H9 (cell line): ENCODE data around the gene API5. TPM values are rescaled to one million over a fixed set of nuclear protein-coding genes. Genes with fewer than 3 reads are reported as not detected.

Source experiments
- DNase-seq: peaks from one replicate; pipeline ENCODE4 v3.0.0-alpha.2; 2017
- H2AFZ ChIP-seq: one replicate; pipeline ENCODE4 v1.6.1; 2013; ENCODE audit warnings: mild to moderate bottlenecking, low read length, control low read depth, moderate library complexity
- H2AK5ac ChIP-seq: 2 replicates; pipeline ENCODE4 v1.6.1; 2013; ENCODE audit warnings: low read length, control low read depth, mixed read lengths; ENCODE audit not compliant: insufficient read length
- H2BK120ac ChIP-seq: one replicate; pipeline ENCODE4 v1.6.1; 2013; ENCODE audit warnings: low read depth, mild to moderate bottlenecking, low read length, control low read depth, inconsistent platforms; ENCODE audit not compliant: poor library complexity, severe bottlenecking
- H2BK12ac ChIP-seq: 2 replicates; pipeline ENCODE4 v1.6.1; 2013; ENCODE audit warnings: low read length, control low read depth, mixed read lengths, low read depth; ENCODE audit not compliant: insufficient read length
- H2BK15ac ChIP-seq: 2 replicates; pipeline ENCODE4 v1.6.1; 2013; ENCODE audit warnings: low read depth, low read length, control low read depth
- H2BK20ac ChIP-seq: one replicate; pipeline ENCODE4 v1.6.1; 2013; ENCODE audit warnings: low read depth, mild to moderate bottlenecking, low read length, control low read depth, inconsistent platforms; ENCODE audit not compliant: poor library complexity, severe bottlenecking
- H2BK5ac ChIP-seq: 2 replicates; pipeline ENCODE4 v1.6.1; 2013; ENCODE audit warnings: low read length, control low read depth, mixed read lengths; ENCODE audit not compliant: insufficient read length
- H3K14ac ChIP-seq: 2 replicates; pipeline ENCODE4 v1.6.1; 2013; ENCODE audit warnings: low read length, control low read depth; ENCODE audit not compliant: insufficient read depth
- H3K18ac ChIP-seq: 2 replicates; pipeline ENCODE4 v1.6.1; 2013; ENCODE audit warnings: low read depth, mild to moderate bottlenecking, mixed read lengths, low read length, control low read depth; ENCODE audit not compliant: insufficient read length
- H3K23ac ChIP-seq: 2 replicates; pipeline ENCODE4 v1.6.1; 2013; ENCODE audit warnings: low read length, control low read depth, mixed read lengths, low read depth; ENCODE audit not compliant: insufficient read length
- H3K23me2 ChIP-seq: 2 replicates; pipeline ENCODE4 v1.6.1; 2013; ENCODE audit warnings: low read depth, mild to moderate bottlenecking, mixed read lengths, low read length, control low read depth; ENCODE audit not compliant: insufficient read length, poor library complexity, severe bottlenecking
- H3K27ac ChIP-seq: 2 replicates; pipeline ENCODE4 v1.5.1; 2013; ENCODE audit warnings: low read length, control low read depth, mixed read lengths, low read depth; ENCODE audit not compliant: insufficient read length
- H3K27me3 ChIP-seq: 2 replicates; pipeline ENCODE4 v1.6.1; 2013; ENCODE audit warnings: low read length, control low read depth, inconsistent platforms; ENCODE audit not compliant: insufficient read depth
- H3K4ac ChIP-seq: 2 replicates; pipeline ENCODE4 v1.6.1; 2013; ENCODE audit warnings: low read depth, mild to moderate bottlenecking, control low read depth, inconsistent platforms, low read length, moderate library complexity
- H3K4me1 ChIP-seq: 2 replicates; pipeline ENCODE4 v1.6.1; 2013; ENCODE audit warnings: low read length, control low read depth, inconsistent platforms; ENCODE audit not compliant: insufficient read depth
- H3K4me2 ChIP-seq: 2 replicates; pipeline ENCODE4 v1.6.1; 2013; ENCODE audit warnings: low read length, control low read depth, mixed read lengths; ENCODE audit not compliant: insufficient read length, insufficient read depth
- H3K56ac ChIP-seq: 2 replicates; pipeline ENCODE4 v1.6.1; 2013; ENCODE audit warnings: low read depth, mild to moderate bottlenecking, mixed read lengths, low read length, control low read depth; ENCODE audit not compliant: insufficient read length
- H3K79me1 ChIP-seq: 2 replicates; pipeline ENCODE4 v1.6.1; 2013; ENCODE audit warnings: low read depth, mild to moderate bottlenecking, moderate library complexity, low read length, control low read depth, inconsistent platforms; ENCODE audit not compliant: insufficient read depth, poor library complexity, severe bottlenecking
- H3K79me2 ChIP-seq: 2 replicates; pipeline ENCODE4 v1.6.1; 2013; ENCODE audit warnings: low read length, control low read depth, inconsistent platforms; ENCODE audit not compliant: insufficient read depth
- H3K9ac ChIP-seq: 2 replicates; pipeline ENCODE4 v1.6.1; 2013; ENCODE audit warnings: low read length, control low read depth, mixed read lengths; ENCODE audit not compliant: insufficient read length; ENCODE audit errors: extremely low read depth
- H3K9me3 ChIP-seq: one replicate; pipeline ENCODE4 v1.6.1; 2013; ENCODE audit warnings: low read depth, low read length, inconsistent platforms; ENCODE audit not compliant: control insufficient read depth
- H3T11ph ChIP-seq: one replicate; pipeline ENCODE4 v1.6.1; 2013; ENCODE audit warnings: mild to moderate bottlenecking, low read length, control low read depth, inconsistent platforms
- H4K20me1 ChIP-seq: one replicate; pipeline ENCODE4 v1.6.1; 2013; ENCODE audit not compliant: control insufficient read depth, insufficient read length, insufficient read depth
- H4K5ac ChIP-seq: 2 replicates; pipeline ENCODE4 v1.6.1; 2013; ENCODE audit warnings: low read depth, mild to moderate bottlenecking, mixed read lengths, low read length, control low read depth; ENCODE audit not compliant: insufficient read length
- H4K8ac ChIP-seq: replicated peaks from 2 replicates; pipeline ENCODE4 v1.6.1; 2013; ENCODE audit warnings: low read length, control low read depth, mixed read lengths, low read depth; ENCODE audit not compliant: insufficient read length
- H4K91ac ChIP-seq: 2 replicates; pipeline ENCODE4 v1.6.1; 2013; ENCODE audit warnings: low read depth, mild to moderate bottlenecking, moderate library complexity, mixed read lengths, low read length, control low read depth; ENCODE audit not compliant: insufficient read length
- H3K27ac Mint-ChIP-seq, 3 experiments: 2 replicates in 2 of 3; 3 replicates in 1 of 3; pipeline ENCODE4 v1.8.0; 2020 to 2021; ENCODE audit warnings: mixed read lengths in 3 of 3, mild to moderate bottlenecking in 1 of 3, moderate library complexity in 1 of 3
- H3K27me3 Mint-ChIP-seq: 2 replicates; pipeline ENCODE4 v1.8.0; 2021; ENCODE audit warnings: low read depth, mild to moderate bottlenecking, moderate library complexity, mixed read lengths
- H3K36me3 Mint-ChIP-seq, 3 experiments: 2 replicates in 2 of 3; 3 replicates in 1 of 3; pipeline ENCODE4 v1.8.0; 2020 to 2021; ENCODE audit warnings: low read depth in 3 of 3, mixed read lengths in 3 of 3; ENCODE audit not compliant: insufficient read depth in 1 of 3
- H3K4me1 Mint-ChIP-seq, 2 experiments: 2 replicates each; pipeline ENCODE4 v1.8.0; 2020; ENCODE audit warnings: mixed read lengths in 2 of 2
- H3K4me3 Mint-ChIP-seq, 2 experiments: 2 replicates in 1 of 2; 3 replicates in 1 of 2; pipeline ENCODE4 v1.8.0; 2020 to 2021; ENCODE audit warnings: mild to moderate bottlenecking in 2 of 2, mixed read lengths in 2 of 2, moderate library complexity in 1 of 2
- H3K9me3 Mint-ChIP-seq, 2 experiments: 2 replicates in 1 of 2; 3 replicates in 1 of 2; pipeline ENCODE4 v1.8.0; 2020; ENCODE audit warnings: mild to moderate bottlenecking in 2 of 2, mixed read lengths in 2 of 2, moderate library complexity in 1 of 2
- CTCF ChIP-seq: fragments of 200-600 bp; sonication (generic); conservative IDR thresholded peaks from 3 replicates; pipeline ENCODE4 v1.8.0; 2021; ENCODE audit warnings: antibody characterized with exemption, mild to moderate bottlenecking
- WGBS: extraction: QIAGEN DNeasy Blood & Tissue Kit; methylation state at CpG from one replicate; pipeline ENCODE4 v1.1.7; 2013; ENCODE audit warnings: missing lambda C conversion rate, low lambda C conversion rate, mixed read lengths; ENCODE audit not compliant: insufficient read length; ENCODE audit errors: extremely low coverage; 5-methylcytosine and 5-hydroxymethylcytosine counted together
- total RNA-seq: library from RNA; stranded (reverse); gene quantifications from 2 replicates; pipeline ENCODE4 v1.2.1, GENCODE V29; 2021

The API5 gene
- total RNA-seq, 1 experiment from 2014 or later = 147 TPM

GRCh38 chr11:43392713-43393112, 80.9 kb downstream of the API5 start:
- H2BK12ac ChIP-seq = no peak overlapping the region
- no peak overlapping the region for H3T11ph ChIP-seq
- H4K5ac ChIP-seq = no peak overlapping the region
- WGBS = no CpG with 5 or more reads among the region's 5 CpGs
- H2BK15ac ChIP-seq = no peak overlapping the region
- no peak overlapping the region for H3K9ac ChIP-seq
- Mint-ChIP-seq H3K4me3 (no peak overlapping the region), H3K27me3 (no peaks in the 10 kb centered on the region), H3K4me1 (peaks cover 12 to 13% of the 10 kb centered on the region in 2 experiments), H3K36me3 (peaks cover 37 to 73% (median 71%) of the 10 kb centered on the region in 3 experiments), H3K27ac (0 out of 7 replicates have a peak overlapping the region, but pooled peaks of 1 of the 3 experiments have one; percentile 68), H3K9me3 (no peaks in the 10 kb centered on the region)
- H2BK5ac ChIP-seq = no peak overlapping the region
- no peak for TF ChIP-seq CTCF
- H3K27ac ChIP-seq = no peak overlapping the region
- H2BK20ac ChIP-seq = no peak overlapping the region
- H2AK5ac ChIP-seq = no peak overlapping the region
- no peaks in the 10 kb centered on the region for H4K20me1 ChIP-seq
- H3K56ac ChIP-seq = no peak overlapping the region
- H3K18ac ChIP-seq = no peak overlapping the region
- DNase-seq = no peak
- no peak overlapping the region for H3K23ac ChIP-seq
- no peaks in the 10 kb centered on the region for H3K79me2 ChIP-seq
- no peak overlapping the region for H2AFZ ChIP-seq
- no peaks in the 10 kb centered on the region for H3K79me1 ChIP-seq
- H3K4me2 ChIP-seq = no peak overlapping the region
- H4K91ac ChIP-seq = no peak overlapping the region
- H3K23me2 ChIP-seq = no peaks in the 10 kb centered on the region
- no peak overlapping the region for H4K8ac ChIP-seq
- no peak overlapping the region for H2BK120ac ChIP-seq
- peaks cover 2% of the 10 kb centered on the region; the same call in 1 of the 2 replicates for H3K4me1 ChIP-seq
- no peak overlapping the region for H3K14ac ChIP-seq
- H3K27me3 ChIP-seq = no peaks in the 10 kb centered on the region
- H3K9me3 ChIP-seq = no peaks in the 10 kb centered on the region
- H3K4ac ChIP-seq = no peak overlapping the region
